NT2/D1 (cell line): ENCODE data around the gene NHS.
"Not testable (repeated sequence)": the region's sequence is repeated elsewhere in the genome, so short reads cannot be mapped to it uniquely, and the experiment has no call there.

Experiments used
- DNase-seq: peaks from one replicate; pipeline ENCODE4 v3.0.0-alpha.2; 2011; ENCODE audit warnings: low read depth, low spot score
- H3K27me3 ChIP-seq: 2 replicates; pipeline ENCODE4 v1.6.0; 2011; ENCODE audit warnings: mild to moderate bottlenecking; ENCODE audit not compliant: insufficient read length, insufficient read depth
- H3K36me3 ChIP-seq: 2 replicates; pipeline ENCODE4 v1.6.1; 2011; ENCODE audit warnings: mild to moderate bottlenecking, low read length, mixed read lengths; ENCODE audit not compliant: insufficient read depth, insufficient read length
- H3K4me1 ChIP-seq: 2 replicates; pipeline ENCODE4 v1.5.1; 2011; ENCODE audit not compliant: insufficient read depth, insufficient read length
- H3K4me3 ChIP-seq: 2 replicates; pipeline ENCODE4 v1.5.1; 2011; ENCODE audit warnings: low read depth; ENCODE audit not compliant: insufficient read length
- H3K9ac ChIP-seq: 2 replicates; pipeline ENCODE4 v1.6.0; 2011; ENCODE audit warnings: low read depth; ENCODE audit not compliant: insufficient read length
- H3K9me3 ChIP-seq: 2 replicates; pipeline ENCODE4 v1.5.1; 2011; ENCODE audit warnings: mild to moderate bottlenecking, low read length; ENCODE audit not compliant: insufficient read depth
- SUZ12 ChIP-seq: IDR thresholded peaks from 2 replicates; pipeline ENCODE4 v1.6.1; 2011; ENCODE audit not compliant: insufficient read length, insufficient read depth; ENCODE audit errors: extremely low read depth
- YY1 ChIP-seq: IDR thresholded peaks from 2 replicates; pipeline ENCODE4 v1.6.1; 2011; ENCODE audit not compliant: insufficient read length, insufficient read depth
- ZNF274 ChIP-seq: IDR thresholded peaks from 2 replicates; pipeline ENCODE4 v1.6.1; 2011; ENCODE audit warnings: mild to moderate bottlenecking, low read depth, low read length

The NHS gene

GRCh38 chrX:17495052-17495451 lies 120.1 kb downstream of the NHS start:
- DNase-seq: no peak
- no peak overlapping the region for H3K9ac ChIP-seq
- no peaks in the 10 kb centered on the region for H3K36me3 ChIP-seq
- H3K27me3 ChIP-seq: no peaks in the 10 kb centered on the region
- no peaks in the 10 kb centered on the region for H3K9me3 ChIP-seq
- no peak for TF ChIP-seq YY1
- TF ChIP-seq ZNF274: no peak
- TF ChIP-seq SUZ12: no peak
- peaks cover 3% of the 10 kb centered on the region for H3K4me1 ChIP-seq
- no peak overlapping the region for H3K4me3 ChIP-seq

GRCh38 chrX:17496407-17496806 lies 121.4 kb downstream of the NHS start:
- Histone ChIP-seq H3K9ac (no peak overlapping the region), H3K4me3 (no peak overlapping the region), H3K4me1 (peaks cover 3% of the 10 kb centered on the region), H3K27me3 (no peaks in the 10 kb centered on the region), H3K36me3 (no peaks in the 10 kb centered on the region), H3K9me3 (no peaks in the 10 kb centered on the region)
- TF ChIP-seq ZNF274 (no peak), SUZ12 (no peak), YY1 (no peak)
- DNase-seq: no peak

GRCh38 chrX:17497193-17497592 lies 122.2 kb downstream of the NHS start:
- Histone ChIP-seq H3K9me3 (no peaks in the 10 kb centered on the region), H3K27me3 (no peaks in the 10 kb centered on the region), H3K4me1 (peaks cover 3% of the 10 kb centered on the region), H3K4me3 (no peak overlapping the region), H3K36me3 (no peaks in the 10 kb centered on the region), H3K9ac (no peak overlapping the region)
- DNase-seq: no peak
- TF ChIP-seq ZNF274: no peak
- no peak for TF ChIP-seq YY1
- no peak for TF ChIP-seq SUZ12

GRCh38 chrX:17499512-17499911 lies 124.5 kb downstream of the NHS start:
- H3K36me3 ChIP-seq: no peaks in the 10 kb centered on the region
- no peak overlapping the region for H3K4me3 ChIP-seq
- no peaks in the 10 kb centered on the region for H3K9me3 ChIP-seq
- TF ChIP-seq YY1 (no peak), ZNF274 (no peak), SUZ12 (no peak)
- no peak overlapping the region for H3K9ac ChIP-seq
- H3K27me3 ChIP-seq: no peaks in the 10 kb centered on the region
- peaks cover 3% of the 10 kb centered on the region for H3K4me1 ChIP-seq
- no peak for DNase-seq

GRCh38 chrX:17500145-17500579 lies 125.2 kb downstream of the NHS start:
- no peak for DNase-seq
- no peaks in the 10 kb centered on the region for H3K27me3 ChIP-seq

GRCh38 chrX:17501746-17502145 lies 126.7 kb downstream of the NHS start:
- Histone ChIP-seq H3K27me3 (no peaks in the 10 kb centered on the region), H3K9me3 (peaks cover 8% of the 10 kb centered on the region), H3K4me3 (no peak overlapping the region), H3K36me3 (no peaks in the 10 kb centered on the region), H3K4me1 (peaks cover 3% of the 10 kb centered on the region), H3K9ac (no peak overlapping the region)
- no peak for DNase-seq
- TF ChIP-seq YY1: no peak
- no peak for TF ChIP-seq ZNF274
- TF ChIP-seq SUZ12: no peak

More at GRCh38 chrX:17500145-17500579, 125.2 kb downstream of the NHS start:
- Histone ChIP-seq H3K4me1 (peaks cover 3% of the 10 kb centered on the region), H3K9ac (no peak overlapping the region), H3K36me3 (no peaks in the 10 kb centered on the region), H3K4me3 (no peak overlapping the region), H3K9me3 (no peaks in the 10 kb centered on the region)
- TF ChIP-seq SUZ12: no peak
- TF ChIP-seq YY1: no peak
- TF ChIP-seq ZNF274: no peak

- not testable (repeated sequence) for H3K4me3 ChIP-seq, H3K4me1 ChIP-seq, H3K36me3 ChIP-seq, H3K9ac ChIP-seq, H3K27me3 ChIP-seq, DNase-seq
- peaks cover 17% of the 10 kb centered on the region for H3K9me3 ChIP-seq
These were observed 131.4 kb downstream of the NHS start for GRCh38 chrX:17506352-17506751.

GRCh38 chrX:17511556-17511955 lies 136.6 kb downstream of the NHS start:
- no peak overlapping the region for H3K9ac ChIP-seq
- no peak overlapping the region for H3K4me3 ChIP-seq
- TF ChIP-seq ZNF274: no peak
- no peak for TF ChIP-seq YY1
- no peak for TF ChIP-seq SUZ12
- H3K36me3 ChIP-seq: no peaks in the 10 kb centered on the region
- H3K4me1 ChIP-seq: no peaks in the 10 kb centered on the region
- H3K27me3 ChIP-seq: no peaks in the 10 kb centered on the region
- DNase-seq: no peak
- peaks cover 12% of the 10 kb centered on the region for H3K9me3 ChIP-seq
